ENCODE results near the gene MDM4. TPM values are rescaled to one million over a fixed set of nuclear protein-coding genes. Genes with fewer than 3 reads are reported as not detected.

Gene MDM4
- total RNA-seq, 4 donors from 2014 or later = 13.2 to 62.8 (median 23.8) TPM

GRCh38 chr1:204524986-204525385 lies 8.8 kb downstream of the MDM4 start:
- WGBS, 2 donors = 77 to 88% methylated on average over 3 of the region's 3 CpGs
- H3K4me3 ChIP-seq = no peak overlapping the region
- intact Hi-C loops (cut with DNase I) = no loop called here
- TF ChIP-seq POLR2A (IDR thresholded peaks at IDR 0.05) (no peak), CTCF (IDR thresholded peaks at IDR 0.05) (no peak)
- H3K36me3 ChIP-seq = peaks cover 24 to 77% (median 31%) of the 10 kb centered on the region in 3 donors
- H3K9me3 ChIP-seq = peaks cover 0 to 9% (median 0%) of the 10 kb centered on the region in 3 donors
- no peak for DNase-seq
- no peaks in the 10 kb centered on the region for H3K27me3 ChIP-seq
- H3K27ac ChIP-seq = no peak overlapping the region
- H3K4me1 ChIP-seq = peaks cover 9 to 25% (median 10%) of the 10 kb centered on the region in 3 donors

GRCh38 chr1:204528241-204528640 lies 12.0 kb downstream of the MDM4 start:
- intact Hi-C loops (cut with DNase I) = no loop called here
- H3K36me3 ChIP-seq = peaks cover 24 to 96% (median 40%) of the 10 kb centered on the region in 3 donors
- H3K27ac ChIP-seq = no peak overlapping the region
- no peak for DNase-seq
- 100% methylated on average over 4 to 5 of the region's 5 CpGs for WGBS, 2 donors
- TF ChIP-seq POLR2A (IDR thresholded peaks at IDR 0.05) (no peak), CTCF (IDR thresholded peaks at IDR 0.05) (no peak)
- peaks cover 4 to 10% (median 4%) of the 10 kb centered on the region in 3 donors for H3K4me1 ChIP-seq
- H3K9me3 ChIP-seq = peaks cover 0 to 9% (median 0%) of the 10 kb centered on the region in 3 donors
- H3K4me3 ChIP-seq = no peak overlapping the region
- H3K27me3 ChIP-seq = no peaks in the 10 kb centered on the region

DNA sequence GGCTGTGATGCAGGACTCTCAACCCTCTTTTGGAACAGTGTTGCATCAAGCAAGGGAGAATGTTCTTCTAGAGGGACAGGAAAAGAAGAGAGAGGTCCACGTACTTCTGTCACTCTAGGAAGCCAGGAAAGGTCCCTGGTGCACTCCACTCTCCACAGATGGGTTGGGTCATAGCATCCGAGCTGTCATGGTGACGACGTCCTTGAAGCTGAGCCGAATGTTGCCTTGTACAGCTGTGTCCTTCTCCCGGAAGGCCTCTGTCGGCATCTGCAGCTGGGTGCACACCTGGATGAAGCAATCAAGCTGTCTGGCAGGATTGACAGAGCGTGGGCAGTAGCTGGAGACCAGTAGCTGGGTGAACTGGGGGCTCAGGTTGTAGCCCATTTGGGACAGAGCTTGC lies 12.5 kb downstream of the MDM4 start:
- TF ChIP-seq CTCF (IDR thresholded peaks at IDR 0.05) = no peak
- TF ChIP-seq POLR2A (IDR thresholded peaks at IDR 0.05) = no peak
- H3K27ac ChIP-seq = no peak overlapping the region
- H3K9me3 ChIP-seq = peaks cover 0 to 7% (median 0%) of the 10 kb centered on the region in 3 donors
- no peak overlapping the region for H3K4me3 ChIP-seq
- no peaks in the 10 kb centered on the region for H3K27me3 ChIP-seq
- peaks cover 24 to 98% (median 40%) of the 10 kb centered on the region in 3 donors for H3K36me3 ChIP-seq
- 92 to 93% methylated on average over 4 to 7 of the region's 8 CpGs for WGBS, 2 donors
- peaks cover 4 to 10% (median 4%) of the 10 kb centered on the region in 3 donors for H3K4me1 ChIP-seq
- intact Hi-C loops (cut with DNase I) = no loop called here
- DNase-seq = no peak

DNA sequence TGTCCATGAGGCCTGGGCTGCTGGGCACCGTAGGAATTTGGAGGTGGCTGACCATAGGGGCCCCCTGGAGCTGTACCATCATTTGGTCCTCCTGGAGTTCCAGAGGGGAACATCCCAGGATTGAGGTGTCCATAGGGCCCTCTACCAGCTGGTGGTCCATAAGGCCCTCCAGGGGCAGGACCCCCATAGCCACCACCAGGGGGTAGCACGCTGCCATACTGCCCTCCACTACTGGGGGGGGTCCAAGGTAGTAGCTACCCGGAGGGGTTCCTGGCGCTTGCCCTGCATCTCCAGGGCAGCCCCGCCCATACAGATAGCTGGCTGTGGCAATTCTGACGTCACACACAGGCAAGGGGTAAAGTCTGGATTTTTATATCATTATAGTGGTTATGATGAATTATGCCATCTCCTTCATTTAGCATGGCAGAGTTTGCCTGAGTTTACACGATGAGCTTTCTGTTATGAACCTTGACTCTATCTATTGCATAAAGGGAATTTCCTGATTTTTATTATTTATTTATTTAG lies 13.2 kb downstream of the MDM4 start:
- Histone ChIP-seq H3K27me3 (no peaks in the 10 kb centered on the region), H3K9me3 (no peaks in the 10 kb centered on the region), H3K4me3 (no peak overlapping the region), H3K36me3 (peaks cover 24 to 98% (median 40%) of the 10 kb centered on the region in 3 donors), H3K4me1 (peaks cover under 1 to 5% (median 2%) of the 10 kb centered on the region in 3 donors), H3K27ac (no peak overlapping the region)
- intact Hi-C loops (cut with DNase I) = no loop called here
- TF ChIP-seq CTCF (IDR thresholded peaks at IDR 0.05) (no peak), POLR2A (IDR thresholded peaks at IDR 0.05) (no peak)
- DNase-seq = no peak
- 73 to 79% methylated on average over 4 to 5 of the region's 7 CpGs for WGBS, 2 donors

DNA sequence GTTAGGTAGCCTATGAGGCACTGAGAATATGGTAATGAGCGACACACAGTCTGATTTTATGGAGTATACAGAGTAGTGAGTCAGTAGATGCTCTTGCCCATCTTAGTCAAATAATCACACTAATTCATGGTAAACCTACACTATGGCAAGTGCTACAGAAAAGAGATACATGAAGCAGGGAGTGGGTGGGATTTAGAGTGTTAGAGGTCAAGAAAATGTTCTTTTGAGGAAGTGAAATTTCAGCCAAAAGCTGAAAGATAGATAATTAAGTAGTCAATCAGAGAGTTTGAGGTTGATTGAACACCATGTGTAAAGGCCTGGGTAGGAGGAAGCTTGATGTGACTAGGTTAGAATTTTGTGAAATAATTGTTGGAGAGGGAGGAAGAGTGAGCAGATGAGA lies 14.7 kb downstream of the MDM4 start:
- intact Hi-C loops (cut with DNase I) = no loop called here
- TF ChIP-seq POLR2A (IDR thresholded peaks at IDR 0.05) = no peak
- Histone ChIP-seq H3K27me3 (no peaks in the 10 kb centered on the region), H3K9me3 (no peaks in the 10 kb centered on the region), H3K27ac (no peak overlapping the region), H3K36me3 (peaks cover 19 to 100% (median 36%) of the 10 kb centered on the region in 3 donors), H3K4me3 (no peak overlapping the region), H3K4me1 (no peaks in the 10 kb centered on the region)
- DNase-seq = no peak
- WGBS, 2 donors = 94 to 100% methylated on average over 1 of the region's 1 CpG

GRCh38 chr1:204532832-204533231 lies 16.6 kb downstream of the MDM4 start:
- Histone ChIP-seq H3K4me3 (no peak overlapping the region), H3K36me3 (peaks cover 16 to 100% (median 28%) of the 10 kb centered on the region in 3 donors), H3K4me1 (no peaks in the 10 kb centered on the region), H3K27me3 (no peaks in the 10 kb centered on the region), H3K27ac (no peak overlapping the region), H3K9me3 (no peaks in the 10 kb centered on the region)
- intact Hi-C loops (cut with DNase I) = no loop called here
- TF ChIP-seq CTCF (IDR thresholded peaks at IDR 0.05) = no peak
- no peak for TF ChIP-seq POLR2A (IDR thresholded peaks at IDR 0.05)
- no peak for DNase-seq

Measured in esophagus squamous epithelium (tissue), 5 donors.